GM23338 (cell line): ENCODE results near the gene CPLANE1. TPM values are rescaled to one million over a fixed set of nuclear protein-coding genes. Genes with fewer than 3 reads are reported as not detected.

Experiments used
- ATAC-seq: fragments of 200-7000 bp; cut with Tn5 transposase; 3 replicates; pipeline ENCODE4 v1.9.1; 2020
- DNase-seq: peaks from one replicate; pipeline ENCODE4 v3.0.0-alpha.2; 2015; ENCODE audit warnings: low spot score
- H2AFZ ChIP-seq: fragments of 200-600 bp; sonication (generic); 2 replicates; pipeline ENCODE4 v1.8.0; 2016; ENCODE audit warnings: antibody characterized with exemption, mild to moderate bottlenecking, moderate library complexity
- H3F3A ChIP-seq: fragments of 200-600 bp; sonication (generic); replicated peaks from 2 replicates; pipeline ENCODE4 v1.8.0; 2017; ENCODE audit warnings: antibody characterized with exemption, mixed run types, low read depth
- H3K27ac ChIP-seq: fragments of 200-600 bp; sonication (generic); 2 replicates; pipeline ENCODE4 v1.6.1; 2016; ENCODE audit warnings: low read depth
- H3K27me3 ChIP-seq: fragments of 200-600 bp; sonication (generic); 2 replicates; pipeline ENCODE4 v1.8.0; 2016; ENCODE audit warnings: mild to moderate bottlenecking, mixed run types, moderate library complexity; ENCODE audit not compliant: insufficient read depth
- H3K36me3 ChIP-seq: fragments of 200-600 bp; sonication (generic); 2 replicates; pipeline ENCODE4 v1.8.0; 2016; ENCODE audit warnings: mild to moderate bottlenecking; ENCODE audit not compliant: insufficient read depth
- H3K4me1 ChIP-seq: fragments of 200-600 bp; sonication (generic); 2 replicates; pipeline ENCODE4 v1.8.0; 2016; ENCODE audit warnings: mild to moderate bottlenecking, moderate library complexity; ENCODE audit not compliant: insufficient read depth
- H3K4me2 ChIP-seq: fragments of 200-600 bp; sonication (generic); 2 replicates; pipeline ENCODE4 v1.7.1; 2017; ENCODE audit warnings: mixed run types
- H3K4me3 ChIP-seq: fragments of 200-600 bp; sonication (generic); 2 replicates; pipeline ENCODE4 v1.6.1; 2016; ENCODE audit warnings: mixed run types
- H3K79me2 ChIP-seq: fragments of 200-600 bp; sonication (generic); replicated peaks from 2 replicates; pipeline ENCODE4 v1.8.0; 2017; ENCODE audit warnings: mild to moderate bottlenecking; ENCODE audit not compliant: insufficient read depth
- H3K9me2 ChIP-seq: fragments of 200-600 bp; sonication (generic); 2 replicates; pipeline ENCODE4 v1.8.0; 2017; ENCODE audit not compliant: insufficient read depth
- H4K20me1 ChIP-seq: fragments of 200-600 bp; sonication (generic); replicated peaks from 2 replicates; pipeline ENCODE4 v1.8.0; 2017; ENCODE audit warnings: mild to moderate bottlenecking; ENCODE audit not compliant: insufficient read depth
- H3K27ac Mint-ChIP-seq: 2 replicates; pipeline ENCODE4 v1.8.0; 2020; ENCODE audit warnings: inconsistent platforms, mild to moderate bottlenecking, moderate library complexity, mixed read lengths
- H3K27me3 Mint-ChIP-seq: 3 replicates; pipeline ENCODE4 v1.8.0; 2022; ENCODE audit warnings: low read depth, mild to moderate bottlenecking, moderate library complexity, mixed read lengths, inconsistent platforms; ENCODE audit not compliant: insufficient read depth, poor library complexity
- H3K36me3 Mint-ChIP-seq: 3 replicates; pipeline ENCODE4 v1.8.0; 2021; ENCODE audit warnings: low read depth, mild to moderate bottlenecking, inconsistent platforms, moderate library complexity, mixed read lengths
- H3K4me1 Mint-ChIP-seq: 3 replicates; pipeline ENCODE4 v1.8.0; 2020; ENCODE audit warnings: mild to moderate bottlenecking, inconsistent platforms, mixed read lengths
- H3K4me3 Mint-ChIP-seq: 3 replicates; pipeline ENCODE4 v1.8.0; 2021; ENCODE audit warnings: moderate library complexity, mild to moderate bottlenecking, inconsistent platforms, mixed read lengths
- H3K9me3 Mint-ChIP-seq: 3 replicates; pipeline ENCODE4 v1.8.0; 2020; ENCODE audit warnings: moderate library complexity, mild to moderate bottlenecking, inconsistent platforms, mixed read lengths
- CTCF ChIP-seq, 2 experiments: fragments of 200-600 bp in 1 of 2; sonication (generic) in 1 of 2; conservative IDR thresholded peaks; 2 replicates each; pipeline versions ENCODE4 v1.5.1 to v1.6.1; 2016 to 2017; ENCODE audit warnings: antibody characterized with exemption in 2 of 2, low read depth in 2 of 2, mild to moderate bottlenecking in 2 of 2, moderate library complexity in 1 of 2
- EZH2 ChIP-seq: fragments of 200-600 bp; sonication (generic); IDR thresholded peaks from one replicate; pipeline ENCODE4 v1.8.0; 2017; ENCODE audit warnings: antibody characterized with exemption, mild to moderate bottlenecking, low read depth; ENCODE audit not compliant: unreplicated experiment
- EZH2phosphoT487 ChIP-seq: fragments of 200-600 bp; sonication (generic); IDR thresholded peaks from one replicate; pipeline ENCODE4 v1.8.1; 2018; ENCODE audit warnings: antibody characterized with exemption; ENCODE audit not compliant: unreplicated experiment
- JUNB ChIP-seq: IDR thresholded peaks from one replicate; pipeline ENCODE4 v1.6.1; 2016; ENCODE audit warnings: antibody characterized with exemption; ENCODE audit not compliant: unreplicated experiment
- REST ChIP-seq: IDR thresholded peaks from one replicate; pipeline ENCODE4 v1.6.1; 2018; ENCODE audit warnings: antibody characterized with exemption; ENCODE audit not compliant: unreplicated experiment
- ZNF462 ChIP-seq: fragments of 250-450 bp; sonication (Bioruptor Pico); IDR thresholded peaks from 2 replicates; pipeline ENCODE4 v1.5.0; 2020; ENCODE audit warnings: mild to moderate bottlenecking, moderate library complexity
- polyA plus RNA-seq: library from polyadenylated mRNA; unstranded; fragments of >200 nt; fragmentation: Nextera tagmentation; extraction: Ambion mirVana; gene quantifications from 2 replicates; pipeline ENCODE4 v1.2.1, GENCODE V29; 2016
- total RNA-seq: library from RNA; depleted of rRNA; stranded (reverse); fragments of >200 nt; shearing (Covaris generic); gene quantifications from 2 replicates; pipeline ENCODE4 v1.2.3, GENCODE V29; 2014

Gene CPLANE1
- total and polyA plus RNA-seq, 2 experiments from 2014 or later, result 5.1 to 8.3 TPM

GRCh38 chr5:37182667-37183066 is 66.5 kb downstream of the CPLANE1 start (continued):
- TF ChIP-seq REST (no peak), EZH2phosphoT487 (no peak)

- no peak overlapping the region for H3K4me3 Mint-ChIP-seq
- no peak overlapping the region for H3K27ac Mint-ChIP-seq
- H3K9me3 Mint-ChIP-seq, result no peaks in the 10 kb centered on the region
- peaks cover 4% of the 10 kb centered on the region; the same call in 1 of the 2 replicates for H3K36me3 ChIP-seq
- H3K27ac ChIP-seq, result no peak overlapping the region
- H3K4me1 ChIP-seq, result no peaks in the 10 kb centered on the region
- ATAC-seq (peak; percentile 85), DNase-seq (peak; percentile 36)
- no peak overlapping the region for H2AFZ ChIP-seq
- no peaks in the 10 kb centered on the region for H3K79me2 ChIP-seq
- H3K27me3 ChIP-seq, result no peaks in the 10 kb centered on the region
- H4K20me1 ChIP-seq, result no peaks in the 10 kb centered on the region
- TF ChIP-seq CTCF (conservative IDR thresholded peaks at IDR 0.05; ENCODE audit: low read depth in 2 of 2) (0 out of 4 replicates have a peak, but pooled peaks of 1 of the 2 experiments have one; percentile 21), JUNB (no peak)
- H3K4me2 ChIP-seq, result no peak overlapping the region
- H3K27me3 Mint-ChIP-seq, result peaks cover 3% of the 10 kb centered on the region
- no peaks in the 10 kb centered on the region for H3F3A ChIP-seq
- H3K4me1 Mint-ChIP-seq, result no peaks in the 10 kb centered on the region
- peaks cover 11% of the 10 kb centered on the region; the same call in 2 of the 3 replicates for H3K36me3 Mint-ChIP-seq
- H3K4me3 ChIP-seq, result no peak overlapping the region
- H3K9me2 ChIP-seq, result no peaks in the 10 kb centered on the region
Measured at GRCh38 chr5:37174928-37175327, 74.2 kb downstream of the CPLANE1 start.

- Histone ChIP-seq H3F3A (no peaks in the 10 kb centered on the region), H4K20me1 (no peaks in the 10 kb centered on the region), H3K27me3 (no peaks in the 10 kb centered on the region), H3K4me3 (no peak overlapping the region), H3K4me2 (no peak overlapping the region), H3K36me3 (peaks cover 4% of the 10 kb centered on the region), H3K79me2 (no peaks in the 10 kb centered on the region), H3K4me1 (no peaks in the 10 kb centered on the region), H3K9me2 (no peaks in the 10 kb centered on the region), H2AFZ (no peak overlapping the region), H3K27ac (no peak overlapping the region)
- Mint-ChIP-seq H3K4me1 (no peaks in the 10 kb centered on the region), H3K27ac (no peak overlapping the region), H3K27me3 (peaks cover 3% of the 10 kb centered on the region), H3K4me3 (no peak overlapping the region), H3K9me3 (no peaks in the 10 kb centered on the region), H3K36me3 (peaks cover 15% of the 10 kb centered on the region)
- no peak for DNase-seq
- no peak for ATAC-seq
- TF ChIP-seq ZNF462 (CRISPR knock-in tag), result no peak
- no peak for TF ChIP-seq JUNB
- no peak for TF ChIP-seq EZH2
Measured at GRCh38 chr5:37172957-37173356, 76.2 kb downstream of the CPLANE1 start.
